Measurements from ENCODE around the gene RAB3B.

GRCh38 chr1:51962486-51963356 lies 27.8 kb downstream of the RAB3B start:
- no peak for TF ChIP-seq CTCF (conservative IDR thresholded peaks at IDR 0.05; ENCODE audit: low read depth, low read length)
- TF ChIP-seq POLR2A (IDR thresholded peaks at IDR 0.05; ENCODE audit: low read depth, low read length) = no peak
- TF ChIP-seq RAD21 (IDR thresholded peaks at IDR 0.05; ENCODE audit: low read length) = no peak
- no peak for TF ChIP-seq SMC3 (IDR thresholded peaks at IDR 0.05; ENCODE audit: low read depth, low read length)
- no peak for TF ChIP-seq MAZ (IDR thresholded peaks at IDR 0.05; ENCODE audit: borderline replicate concordance, low read depth, low read length)
- no peak for TF ChIP-seq RFX5 (IDR thresholded peaks at IDR 0.05; ENCODE audit: low read depth, low read length)
- TF ChIP-seq MAFK (IDR thresholded peaks at IDR 0.05; ENCODE audit: low read depth, low read length) = no peak
- TF ChIP-seq BHLHE40 (IDR thresholded peaks at IDR 0.05; ENCODE audit: low read depth, low read length) = no peak

Data from IMR-90 (cell line).